ENCODE measurements around the gene MLC1. TPM values are rescaled to one million over a fixed set of nuclear protein-coding genes. Genes with fewer than 3 reads are reported as not detected.

Gene MLC1
- total RNA-seq, 4 donors from 2014 or later = 0.49 to 3.4 (median 0.70) TPM

- Histone ChIP-seq H3K4me1 (no peaks in the 10 kb centered on the region), H3K9me3 (peaks cover 5% of the 10 kb centered on the region), H3K4me3 (no peak overlapping the region), H3K27ac (no peak overlapping the region), H3K27me3 (peaks cover 34% of the 10 kb centered on the region), H3K36me3 (no peaks in the 10 kb centered on the region)
- 80% methylated on average over 23 of the region's 23 CpGs for WGBS
- DNase-seq (ENCODE audit: low spot score in 2 of 2) = no peak
- TF ChIP-seq POLR2A (IDR thresholded peaks at IDR 0.05) (no peak), EP300 (IDR thresholded peaks at IDR 0.05) (no peak), POLR2AphosphoS5 (IDR thresholded peaks at IDR 0.05) (no peak)
- TF ChIP-seq, protein P1, sequence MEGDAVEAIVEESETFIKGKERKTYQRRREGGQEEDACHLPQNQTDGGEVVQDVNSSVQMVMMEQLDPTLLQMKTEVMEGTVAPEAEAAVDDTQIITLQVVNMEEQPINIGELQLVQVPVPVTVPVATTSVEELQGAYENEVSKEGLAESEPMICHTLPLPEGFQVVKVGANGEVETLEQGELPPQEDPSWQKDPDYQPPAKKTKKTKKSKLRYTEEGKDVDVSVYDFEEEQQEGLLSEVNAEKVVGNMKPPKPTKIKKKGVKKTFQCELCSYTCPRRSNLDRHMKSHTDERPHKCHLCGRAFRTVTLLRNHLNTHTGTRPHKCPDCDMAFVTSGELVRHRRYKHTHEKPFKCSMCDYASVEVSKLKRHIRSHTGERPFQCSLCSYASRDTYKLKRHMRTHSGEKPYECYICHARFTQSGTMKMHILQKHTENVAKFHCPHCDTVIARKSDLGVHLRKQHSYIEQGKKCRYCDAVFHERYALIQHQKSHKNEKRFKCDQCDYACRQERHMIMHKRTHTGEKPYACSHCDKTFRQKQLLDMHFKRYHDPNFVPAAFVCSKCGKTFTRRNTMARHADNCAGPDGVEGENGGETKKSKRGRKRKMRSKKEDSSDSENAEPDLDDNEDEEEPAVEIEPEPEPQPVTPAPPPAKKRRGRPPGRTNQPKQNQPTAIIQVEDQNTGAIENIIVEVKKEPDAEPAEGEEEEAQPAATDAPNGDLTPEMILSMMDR (IDR thresholded peaks at IDR 0.05) = no peak
Observed at GRCh38 chr22:50035976-50036724, 49.1 kb downstream of the MLC1 start.

- TF ChIP-seq, protein P1 (IDR thresholded peaks at IDR 0.05) = no peak
- Histone ChIP-seq H3K27ac (no peak overlapping the region), H3K4me1 (no peaks in the 10 kb centered on the region), H3K9me3 (peaks cover 5% of the 10 kb centered on the region), H3K4me3 (no peak overlapping the region), H3K36me3 (no peaks in the 10 kb centered on the region), H3K27me3 (peaks cover 40% of the 10 kb centered on the region)
- 64% methylated on average over 12 of the region's 24 CpGs for WGBS
- DNase-seq (ENCODE audit: low spot score in 2 of 2) = peak in 1 of 2 donors; percentile 75
Observed at GRCh38 chr22:50035131-50035881, 49.9 kb downstream of the MLC1 start.

GRCh38 chr22:50034126-50035081, 50.8 kb downstream of the MLC1 start:
- peaks cover 48% of the 10 kb centered on the region for H3K27me3 ChIP-seq
- TF ChIP-seq EP300 (IDR thresholded peaks at IDR 0.05) (no peak), POLR2A (IDR thresholded peaks at IDR 0.05) (no peak), POLR2AphosphoS5 (IDR thresholded peaks at IDR 0.05) (no peak)
- TF ChIP-seq, protein P1 (IDR thresholded peaks at IDR 0.05) = no peak
- H3K27ac ChIP-seq = no peak overlapping the region
- no peak for DNase-seq (ENCODE audit: low spot score in 2 of 2)
- 69% methylated on average over 20 of the region's 43 CpGs for WGBS
- no peak overlapping the region for H3K4me3 ChIP-seq
- peaks cover 7% of the 10 kb centered on the region for H3K4me1 ChIP-seq
- peaks cover 5% of the 10 kb centered on the region for H3K9me3 ChIP-seq
- no peaks in the 10 kb centered on the region for H3K36me3 ChIP-seq

DNA sequence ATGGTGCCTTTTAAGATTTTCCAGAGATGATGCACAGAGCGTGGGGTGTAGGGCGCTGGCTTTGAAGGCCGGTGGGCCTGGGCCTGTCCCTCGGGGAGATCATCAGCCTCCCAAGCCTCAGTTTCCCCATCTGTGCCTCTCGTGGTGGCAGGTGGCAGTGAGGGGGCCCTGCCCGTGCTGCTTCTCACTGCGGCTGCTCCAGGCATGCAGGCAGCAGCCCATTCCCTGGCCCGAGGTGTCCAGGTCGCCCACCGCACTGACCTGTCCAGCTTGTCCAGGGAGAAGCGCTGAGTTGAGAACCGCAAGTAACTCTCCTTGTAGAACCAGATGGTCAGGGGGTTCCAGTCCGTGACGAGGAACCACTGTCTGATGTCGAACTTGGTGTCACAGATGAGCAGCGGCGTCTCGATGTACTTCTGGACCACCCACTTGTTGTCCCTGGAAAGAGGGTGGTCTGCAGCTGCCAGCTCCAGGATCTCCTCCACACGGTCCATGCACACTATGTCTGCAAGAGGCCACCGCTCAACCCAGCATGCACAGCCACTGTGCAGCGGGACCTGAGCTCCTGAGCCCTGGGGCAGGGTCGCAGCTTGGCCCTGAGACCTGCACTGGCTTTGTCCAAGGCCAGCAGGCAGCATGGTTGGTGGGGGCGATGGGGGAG, 52.2 kb downstream of the MLC1 start:
- peaks cover 50% of the 10 kb centered on the region for H3K27me3 ChIP-seq
- H3K4me1 ChIP-seq = peaks cover 10% of the 10 kb centered on the region
- no peaks in the 10 kb centered on the region for H3K36me3 ChIP-seq
- no peaks in the 10 kb centered on the region for H3K9me3 ChIP-seq
- no peak overlapping the region for H3K27ac ChIP-seq
- no peak for TF ChIP-seq EP300 (IDR thresholded peaks at IDR 0.05)
- TF ChIP-seq, protein P1 (IDR thresholded peaks at IDR 0.05) = no peak
- no peak for TF ChIP-seq POLR2A (IDR thresholded peaks at IDR 0.05)
- TF ChIP-seq POLR2AphosphoS5 (IDR thresholded peaks at IDR 0.05) = no peak
- DNase-seq (ENCODE audit: low spot score in 2 of 2) = peak in 1 of 2 donors; percentile 74
- 88% methylated on average over 10 of the region's 23 CpGs for WGBS
- H3K4me3 ChIP-seq = no peak overlapping the region
